ENCODE data around the gene GSTM2.
A peak's percentile ranks its signal among the peaks of the same experiment; 100 is the strongest.
"Not testable (repeated sequence)": the region's sequence is repeated elsewhere in the genome, so short reads cannot be mapped to it uniquely, and the experiment has no call there.

Gene GSTM2

GRCh38 chr1:109673861-109674260, 6.0 kb downstream of the GSTM2 start:
- not testable (repeated sequence) for DNase-seq (ENCODE audit: low read depth in 1 of 2, low spot score in 1 of 2)

GRCh38 chr1:109676683-109677381, 9.0 kb downstream of the GSTM2 start:
- not testable (repeated sequence) for DNase-seq (ENCODE audit: low read depth in 1 of 2, low spot score in 1 of 2)

- no peak for DNase-seq (ENCODE audit: low read depth in 1 of 2, low spot score in 1 of 2)
These were observed 9.6 kb downstream of the GSTM2 start for GRCh38 chr1:109677459-109677858.

- DNase-seq (ENCODE audit: low read depth in 1 of 2, low spot score in 1 of 2) = not testable (repeated sequence)
These were observed 10.8 kb downstream of the GSTM2 start for GRCh38 chr1:109678637-109679036.

GRCh38 chr1:109684777-109685176, 16.9 kb downstream of the GSTM2 start:
- DNase-seq (ENCODE audit: low read depth in 1 of 2, low spot score in 1 of 2) = not testable (repeated sequence)

- DNase-seq (ENCODE audit: low read depth in 1 of 2, low spot score in 1 of 2) = not testable (repeated sequence)
These were observed 17.5 kb downstream of the GSTM2 start for GRCh38 chr1:109685399-109685798.

GRCh38 chr1:109685890-109686289, 18.0 kb downstream of the GSTM2 start:
- not testable (repeated sequence) for DNase-seq (ENCODE audit: low read depth in 1 of 2, low spot score in 1 of 2)

- not testable (repeated sequence) for DNase-seq (ENCODE audit: low read depth in 1 of 2, low spot score in 1 of 2)
These were observed 19.3 kb downstream of the GSTM2 start for GRCh38 chr1:109687109-109687508.

GRCh38 chr1:109687641-109688499, 20.0 kb downstream of the GSTM2 start, which contains the start of gene GSTM1:
Gene GSTM1 (plus strand): TSS chr1:109687817. CDS start chr1:109687874, 57 bp downstream.
- DNase-seq (ENCODE audit: low read depth in 1 of 2, low spot score in 1 of 2) = peak in 1 of 2 donors; percentile 60

- no peak for DNase-seq (ENCODE audit: low read depth in 1 of 2, low spot score in 1 of 2)
These were observed 22.1 kb downstream of the GSTM2 start for GRCh38 chr1:109689844-109690405.

- no peak for DNase-seq (ENCODE audit: low read depth in 1 of 2, low spot score in 1 of 2)
These were observed 23.9 kb downstream of the GSTM2 start for GRCh38 chr1:109691759-109692158.

GRCh38 chr1:109694400-109694799, 26.5 kb downstream of the GSTM2 start:
- DNase-seq (ENCODE audit: low read depth in 1 of 2, low spot score in 1 of 2) = not testable (repeated sequence)

- DNase-seq (ENCODE audit: low read depth in 1 of 2, low spot score in 1 of 2) = not testable (repeated sequence)
These were observed 27.3 kb downstream of the GSTM2 start for GRCh38 chr1:109695138-109695537.

- DNase-seq (ENCODE audit: low read depth in 1 of 2, low spot score in 1 of 2) = no peak
These were observed 29.2 kb downstream of the GSTM2 start for GRCh38 chr1:109697066-109697465.

GRCh38 chr1:109697861-109698260, 30.0 kb downstream of the GSTM2 start:
- not testable (repeated sequence) for DNase-seq (ENCODE audit: low read depth in 1 of 2, low spot score in 1 of 2)

- DNase-seq (ENCODE audit: low read depth in 1 of 2, low spot score in 1 of 2) = not testable (repeated sequence)
These were observed 35.1 kb downstream of the GSTM2 start for GRCh38 chr1:109702940-109703339.

GRCh38 chr1:109704173-109704572, 36.3 kb downstream of the GSTM2 start:
- no peak for DNase-seq (ENCODE audit: low read depth in 1 of 2, low spot score in 1 of 2)

- no peak for DNase-seq (ENCODE audit: low read depth in 1 of 2, low spot score in 1 of 2)
These were observed 37.6 kb downstream of the GSTM2 start for GRCh38 chr1:109705411-109705810.

- not testable (repeated sequence) for DNase-seq (ENCODE audit: low read depth in 1 of 2, low spot score in 1 of 2)
These were observed 41.1 kb downstream of the GSTM2 start for GRCh38 chr1:109708949-109709348.

- not testable (repeated sequence) for DNase-seq (ENCODE audit: low read depth in 1 of 2, low spot score in 1 of 2)
These were observed 42.0 kb downstream of the GSTM2 start for GRCh38 chr1:109709822-109710221.

- not testable (repeated sequence) for DNase-seq (ENCODE audit: low read depth in 1 of 2, low spot score in 1 of 2)
These were observed 43.9 kb downstream of the GSTM2 start, which contains the start of gene GSTM5 for GRCh38 chr1:109711593-109712320. Gene GSTM5 (plus strand): TSS chr1:109712251. CDS start chr1:109712313, 62 bp downstream.

All from stimulated activated CD4-positive, alpha-beta T cell treated with anti-CD3 and anti-CD28 coated beads, Interleukin-15, amount 100 ng/mL, for 1 hour (primary cell).